Ovary (tissue), 9 donors: ENCODE results near the gene MDC1. TPM values are rescaled to one million over a fixed set of nuclear protein-coding genes. Genes with fewer than 3 reads are reported as not detected.

Experiments
- DNase-seq, 5 donors: peaks; one replicate each; pipeline ENCODE4 v3.0.0-alpha.2; 2019 to 2020
- H3K27ac ChIP-seq, 2 donors: fragments of 200-600 bp; one replicate each; pipeline versions ENCODE4 v1.5.1 to v1.8.0; 2019 to 2022
- H3K27me3 ChIP-seq: fragments of 200-600 bp; one replicate; pipeline ENCODE4 v1.8.0; 2022
- H3K36me3 ChIP-seq: fragments of 200-600 bp; sonication (generic); one replicate; pipeline ENCODE4 v1.5.1; 2019
- H3K4me1 ChIP-seq: one replicate; pipeline ENCODE4 v1.8.1; 2013; ENCODE audit warnings: mild to moderate bottlenecking, moderate library complexity; ENCODE audit not compliant: insufficient read depth
- H3K4me3 ChIP-seq: fragments of 200-600 bp; sonication (generic); one replicate; pipeline ENCODE4 v1.5.1; 2017
- H3K9me3 ChIP-seq, 2 donors: fragments of 200-600 bp in 1 of 2; sonication (generic) in 1 of 2; one replicate each; pipeline versions ENCODE4 v1.5.1 to v1.8.1; 2013 to 2019; ENCODE audit warnings: mild to moderate bottlenecking in 1 of 2, moderate library complexity in 1 of 2
- EP300 ChIP-seq: sonication (generic); formaldehyde crosslinking; IDR thresholded peaks from one replicate; pipeline ENCODE4 v1.6.1; 2017; ENCODE audit warnings: antibody characterized with exemption
- POLR2A ChIP-seq: fragments of 450-650 bp; IDR thresholded peaks from one replicate; pipeline ENCODE4 v1.6.1; 2017; ENCODE audit warnings: antibody characterized with exemption, mild to moderate bottlenecking, moderate library complexity
- WGBS, 3 donors: extraction: QIAGEN DNeasy Blood & Tissue Kit in 1 of 3; methylation state at CpG; one replicate each; pipeline versions ENCODE4 v1.1.5 to v1.1.7; 2013 to 2017; 5-methylcytosine and 5-hydroxymethylcytosine counted together
- intact Hi-C, 4 donors: fragments of 100-400 bp; cut with DNase I; formaldehyde crosslinking; loops; one replicate each; pipeline versions ENCODE4 v1.11.0 to v1.15.1; 2022 to 2023
- polyA plus RNA-seq, 2 donors: library from polyadenylated mRNA; stranded (reverse); fragments of 200-250 nt in 1 of 2; fragments of 350-450 nt in 1 of 2; fragmentation: Illumina TruSeq in 1 of 2; extraction: RNeasy Lipid Tissue Mini Kit (QIAGEN cat#74804) in 1 of 2; gene quantifications; one replicate each; pipeline ENCODE4 v1.2.3, GENCODE V29; 2013 to 2014
- total RNA-seq, 7 donors: library from RNA; depleted of rRNA in 2 of 7; stranded (reverse); fragments of >200 nt in 2 of 7; fragmentation: NEBNext Ultra II Directional in 3 of 7; extraction: Animal tissue kit (Norgen Biotek cat#: 25700) in 3 of 7; gene quantifications; one replicate each; pipeline versions ENCODE4 v1.1.0 to v1.2.4, GENCODE V29; 2016 to 2023
- TF ChIP-seq, protein P1 (sequence below), 3 donors: fragments of 450-650 bp in 2 of 3; fragments of 200-600 bp in 1 of 3; IDR thresholded peaks; one replicate each; pipeline versions ENCODE4 v1.5.1 to v1.8.0; 2016 to 2022; ENCODE audit warnings: antibody characterized with exemption in 3 of 3, mild to moderate bottlenecking in 1 of 3
- donor health status: DM: no; HTN: no; CAD: no; lungs with moderate emphysema.
- donor health status: DM: no; HTN: no; CAD: no.
- donor health status: Bipolar disorder and iron deficiency.
- donor health status: DM: yes; HTN: yes; CAD: no.
- donor health status: DM: no; HTN: no; CAD: no.
- donor health status: DM: yes; HTN: yes; CAD: no.

MDC1 gene
- total and polyA plus RNA-seq, 9 donors, result 13.1 to 62.5 (median 39.2) TPM

DNA sequence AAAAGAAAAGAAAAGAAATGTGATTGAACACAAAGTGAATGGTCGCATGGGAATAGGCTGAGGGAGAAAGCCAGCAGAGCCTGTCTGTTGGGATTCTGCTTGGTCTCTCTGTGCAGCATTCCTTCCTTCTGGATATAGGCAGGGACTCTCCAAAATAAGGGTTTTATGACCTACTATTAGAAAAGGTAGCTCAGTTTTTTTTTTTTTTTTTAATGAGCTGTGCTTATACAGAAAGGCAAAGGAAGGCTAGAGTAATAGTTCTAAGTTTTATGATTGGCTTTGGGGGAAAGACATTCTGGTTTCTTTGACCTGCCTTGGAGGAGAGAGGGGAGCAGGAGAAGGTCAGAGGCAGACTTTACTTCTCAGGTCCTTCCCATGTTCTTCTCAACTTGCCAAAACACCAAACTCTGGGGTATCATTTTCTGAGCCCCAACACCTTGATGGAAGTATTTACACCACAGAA is 46.1 kb upstream of the MDC1 start:
- no peaks in the 10 kb centered on the region for H3K36me3 ChIP-seq
- H3K4me1 ChIP-seq, result no peaks in the 10 kb centered on the region
- no peak overlapping the region for H3K27ac ChIP-seq
- no peaks in the 10 kb centered on the region for H3K27me3 ChIP-seq
- TF ChIP-seq POLR2A (no peak), EP300 (no peak)
- TF ChIP-seq, protein P1, sequence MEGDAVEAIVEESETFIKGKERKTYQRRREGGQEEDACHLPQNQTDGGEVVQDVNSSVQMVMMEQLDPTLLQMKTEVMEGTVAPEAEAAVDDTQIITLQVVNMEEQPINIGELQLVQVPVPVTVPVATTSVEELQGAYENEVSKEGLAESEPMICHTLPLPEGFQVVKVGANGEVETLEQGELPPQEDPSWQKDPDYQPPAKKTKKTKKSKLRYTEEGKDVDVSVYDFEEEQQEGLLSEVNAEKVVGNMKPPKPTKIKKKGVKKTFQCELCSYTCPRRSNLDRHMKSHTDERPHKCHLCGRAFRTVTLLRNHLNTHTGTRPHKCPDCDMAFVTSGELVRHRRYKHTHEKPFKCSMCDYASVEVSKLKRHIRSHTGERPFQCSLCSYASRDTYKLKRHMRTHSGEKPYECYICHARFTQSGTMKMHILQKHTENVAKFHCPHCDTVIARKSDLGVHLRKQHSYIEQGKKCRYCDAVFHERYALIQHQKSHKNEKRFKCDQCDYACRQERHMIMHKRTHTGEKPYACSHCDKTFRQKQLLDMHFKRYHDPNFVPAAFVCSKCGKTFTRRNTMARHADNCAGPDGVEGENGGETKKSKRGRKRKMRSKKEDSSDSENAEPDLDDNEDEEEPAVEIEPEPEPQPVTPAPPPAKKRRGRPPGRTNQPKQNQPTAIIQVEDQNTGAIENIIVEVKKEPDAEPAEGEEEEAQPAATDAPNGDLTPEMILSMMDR (IDR thresholded peaks at IDR 0.05), result no peak
- 97 to 100% (median 98%) methylated on average over 1 of the region's 1 CpG for WGBS, 3 donors
- DNase-seq, result no peak
- H3K4me3 ChIP-seq, result no peak overlapping the region
- no peaks in the 10 kb centered on the region for H3K9me3 ChIP-seq
- intact Hi-C loops, result no loop called here

GRCh38 chr6:30761791-30762429 is 44.8 kb upstream of the MDC1 start:
- TF ChIP-seq, protein P1 (IDR thresholded peaks at IDR 0.05), result no peak
- TF ChIP-seq EP300 (no peak), POLR2A (no peak)
- intact Hi-C loops, result no loop called here
- no peaks in the 10 kb centered on the region for H3K9me3 ChIP-seq
- H3K27ac ChIP-seq, result no peak overlapping the region
- WGBS, 3 donors, result 90 to 93% (median 92%) methylated on average over 4 of the region's 4 CpGs
- no peaks in the 10 kb centered on the region for H3K27me3 ChIP-seq
- no peaks in the 10 kb centered on the region for H3K36me3 ChIP-seq
- no peak overlapping the region for H3K4me3 ChIP-seq
- DNase-seq, result no peak
- H3K4me1 ChIP-seq, result no peaks in the 10 kb centered on the region

DNA sequence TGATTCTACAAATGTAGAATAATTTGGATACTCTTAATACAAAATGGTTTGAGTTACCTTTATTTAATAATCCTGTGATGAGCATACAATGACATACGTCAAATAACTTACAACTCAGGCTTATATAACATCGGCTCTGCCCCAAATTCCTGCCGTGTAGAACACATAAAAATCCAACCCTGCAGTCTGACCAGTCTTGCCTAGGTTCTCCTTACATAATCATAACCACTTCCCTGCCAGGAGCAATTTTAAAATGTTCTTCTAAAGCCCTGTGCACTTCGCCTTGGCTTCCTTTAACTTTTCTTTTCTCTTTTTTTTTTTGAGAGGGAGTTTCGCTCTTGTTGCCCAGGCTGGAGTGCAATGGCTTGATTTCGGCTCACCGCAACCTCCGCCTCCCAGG is 43.5 kb upstream of the MDC1 start:
- Histone ChIP-seq H3K4me1 (no peaks in the 10 kb centered on the region), H3K9me3 (no peaks in the 10 kb centered on the region), H3K27ac (no peak overlapping the region), H3K27me3 (no peaks in the 10 kb centered on the region), H3K36me3 (no peaks in the 10 kb centered on the region), H3K4me3 (no peak overlapping the region)
- WGBS, 3 donors, result 75 to 84% (median 82%) methylated on average over 8 of the region's 8 CpGs
- intact Hi-C loops, result no loop called here
- no peak for TF ChIP-seq POLR2A
- no peak for TF ChIP-seq EP300
- TF ChIP-seq, protein P1 (IDR thresholded peaks at IDR 0.05), result no peak
- no peak for DNase-seq

DNA sequence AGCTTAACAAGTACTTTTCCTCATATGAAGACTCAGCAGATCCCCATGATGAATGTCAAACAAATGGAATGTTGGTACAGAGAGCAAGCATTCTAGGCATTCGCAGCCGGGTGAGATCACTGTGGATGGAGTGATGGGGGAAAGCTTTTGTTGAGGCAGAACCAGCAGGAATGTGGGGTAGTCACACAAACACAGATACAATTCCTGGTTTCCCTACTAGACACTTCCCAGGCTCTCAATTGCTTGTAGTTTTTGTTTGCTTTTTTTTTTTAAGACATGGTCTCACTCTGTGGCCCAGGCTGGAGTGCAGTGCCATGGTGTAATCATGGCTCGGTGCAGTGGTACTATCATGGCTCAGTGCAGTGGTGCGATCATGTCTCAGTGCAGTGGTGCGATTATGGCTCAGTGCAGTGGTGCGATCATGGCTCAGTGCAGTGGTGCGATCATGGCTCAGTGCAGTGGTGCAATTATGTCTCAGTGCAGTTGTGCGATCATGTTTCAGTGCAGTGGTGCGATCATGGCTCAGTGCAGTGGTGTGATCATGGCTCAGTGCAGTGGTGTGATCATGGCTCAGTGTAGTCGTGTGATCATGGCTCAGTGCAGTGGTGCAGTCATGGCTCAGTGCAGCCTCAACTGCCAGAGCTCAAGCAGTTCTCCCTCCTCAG is 42.6 kb upstream of the MDC1 start:
- no peaks in the 10 kb centered on the region for H3K36me3 ChIP-seq
- H3K27me3 ChIP-seq, result no peaks in the 10 kb centered on the region
- no peaks in the 10 kb centered on the region for H3K9me3 ChIP-seq
- H3K4me1 ChIP-seq, result no peaks in the 10 kb centered on the region
- no peak for DNase-seq
- 82 to 92% (median 91%) methylated on average over 10 of the region's 10 CpGs for WGBS, 3 donors
- H3K27ac ChIP-seq, result no peak overlapping the region
- intact Hi-C loops, result no loop called here
- TF ChIP-seq, protein P1 (IDR thresholded peaks at IDR 0.05), result no peak
- no peak for TF ChIP-seq POLR2A
- no peak overlapping the region for H3K4me3 ChIP-seq
